Activated CD8-positive, alpha-beta memory T cell treated with anti-CD3 and anti-CD28 coated beads for 36 hours (primary cell): ENCODE measurements around the gene SDHC. TPM values are rescaled to one million over a fixed set of nuclear protein-coding genes. Genes with fewer than 3 reads are reported as not detected.
"Not testable (repeated sequence)": the region's sequence is repeated elsewhere in the genome, so short reads cannot be mapped to it uniquely, and the experiment has no call there.

Experiments used
- CTCF ChIA-PET: fragments of 350-600 bp; sonication (Branson Sonifier 250); formaldehyde crosslinking; loops from one replicate; lab custom pipeline; 2021; ENCODE audit warnings: antibody characterized with exemption; lab: Charles Lee
- POLR2A ChIA-PET: fragments of 350-600 bp; sonication (Branson Sonifier 250); formaldehyde crosslinking; loops from one replicate; lab custom pipeline; 2021; ENCODE audit warnings: antibody characterized with exemption; lab: Charles Lee
- total RNA-seq, 2 experiments: library from RNA; stranded (reverse); gene quantifications; one replicate each; pipeline ENCODE4 v1.2.3, GENCODE V29; 2021

SDHC gene
- total RNA-seq, 2 experiments from 2014 or later = 211 to 218 TPM

GRCh38 chr1:161364332-161364731, 50.2 kb downstream of the SDHC start:
- ChIA-PET POLR2A (no interaction called here), CTCF (no interaction called here)

GRCh38 chr1:161365207-161365606, 51.0 kb downstream of the SDHC start:
- POLR2A ChIA-PET = no interaction called here
- CTCF ChIA-PET = no interaction called here

- ChIA-PET CTCF (interaction anchor here (0.6 to 1.8 kb wide), 5 partner anchors 13 to 152 kb away, joined by 4 to 8 read pairs (median 4); partner anchors contain the start of gene TOMM40L), POLR2A (no interaction called here)
These were observed 53.7 kb downstream of the SDHC start, which contains the start of gene CFAP126 for GRCh38 chr1:161367684-161368400. Gene CFAP126 (minus strand): TSS chr1:161367876. CDS start chr1:161367868, 8 bp downstream.

GRCh38 chr1:161373442-161373841, 59.3 kb downstream of the SDHC start:
- CTCF ChIA-PET = interaction anchor here (1.7 kb wide), 1 partner anchor 82 kb away, joined by 7 read pairs; no protein-coding TSS in a partner anchor
- POLR2A ChIA-PET = interaction anchor here (1.0 kb wide), 1 partner anchor 172 kb away, joined by 3 read pairs; no protein-coding TSS in a partner anchor

- CTCF ChIA-PET = interaction anchor here (0.6 to 1.7 kb wide), 4 partner anchors 83 to 384 kb away, joined by 3 to 7 read pairs (median 4); no protein-coding TSS in a partner anchor
- POLR2A ChIA-PET = interaction anchor here (1.0 kb wide), 1 partner anchor 173 kb away, joined by 3 read pairs; no protein-coding TSS in a partner anchor
These were observed 60.2 kb downstream of the SDHC start for GRCh38 chr1:161374373-161374772.

- ChIA-PET CTCF (interaction anchor here (1.1 kb wide), 1 partner anchor 186 kb away, joined by 3 read pairs; no protein-coding TSS in a partner anchor), POLR2A (no interaction called here)
These were observed 63.8 kb downstream of the SDHC start for GRCh38 chr1:161378014-161378413.

- ChIA-PET CTCF (no interaction called here), POLR2A (no interaction called here)
These were observed 64.9 kb downstream of the SDHC start for GRCh38 chr1:161379071-161379470.

GRCh38 chr1:161381707-161382106, 67.5 kb downstream of the SDHC start:
- CTCF ChIA-PET = interaction anchor here (0.5 to 4.8 kb wide), 16 partner anchors 10 to 216 kb away, joined by 3 to 39 read pairs (median 4); partner anchors contain the start of genes APOA2, PCP4L1, PPOX and SDHC
- POLR2A ChIA-PET = no interaction called here

GRCh38 chr1:161382214-161383019, 68.2 kb downstream of the SDHC start:
- POLR2A ChIA-PET = interaction anchor here (0.6 to 1.2 kb wide), 3 partner anchors 40 to 197 kb away, joined by 3 to 5 read pairs (median 3); no protein-coding TSS in a partner anchor

GRCh38 chr1:161388639-161389038, 74.5 kb downstream of the SDHC start:
- CTCF ChIA-PET = interaction anchor here (0.9 to 2.0 kb wide), 3 partner anchors 8 to 173 kb away, joined by 3 to 10 read pairs (median 3); partner anchors contain the start of genes FCER1G and TOMM40L

More at GRCh38 chr1:161382214-161383019, 68.2 kb downstream of the SDHC start:
- CTCF ChIA-PET = interaction anchor here (0.6 to 4.8 kb wide), 20 partner anchors 11 to 217 kb away, joined by 3 to 39 read pairs (median 3); partner anchors contain the start of genes APOA2, PCP4L1, PPOX and SDHC

GRCh38 chr1:161389158-161389557, 75.0 kb downstream of the SDHC start:
- ChIA-PET CTCF (interaction anchor here (0.9 to 2.0 kb wide), 4 partner anchors 9 to 174 kb away, joined by 3 to 10 read pairs (median 3); partner anchors contain the start of genes FCER1G and TOMM40L), POLR2A (interaction anchor here (0.6 kb wide), 1 partner anchor 231 kb away, joined by 4 read pairs; no protein-coding TSS in a partner anchor)

More at GRCh38 chr1:161388639-161389038, 74.5 kb downstream of the SDHC start:
- POLR2A ChIA-PET = interaction anchor here (0.6 kb wide), 1 partner anchor 231 kb away, joined by 4 read pairs; no protein-coding TSS in a partner anchor

GRCh38 chr1:161389691-161390558, 75.7 kb downstream of the SDHC start:
- ChIA-PET POLR2A (no interaction called here), CTCF (interaction anchor here (0.8 to 2.0 kb wide), 5 partner anchors 10 to 175 kb away, joined by 3 to 10 read pairs (median 3); partner anchors contain the start of genes FCER1G and TOMM40L)

- CTCF ChIA-PET = no interaction called here
- POLR2A ChIA-PET = no interaction called here
These were observed 76.3 kb downstream of the SDHC start for GRCh38 chr1:161390559-161390858.

- POLR2A ChIA-PET = not testable (repeated sequence)
These were observed 77.0 kb downstream of the SDHC start for GRCh38 chr1:161391136-161391535.

GRCh38 chr1:161391611-161392010, 77.4 kb downstream of the SDHC start:
- POLR2A ChIA-PET = no interaction called here

More at GRCh38 chr1:161391136-161391535, 77.0 kb downstream of the SDHC start:
- CTCF ChIA-PET = not testable (repeated sequence)

GRCh38 chr1:161393151-161393550, 79.0 kb downstream of the SDHC start:
- CTCF ChIA-PET = no interaction called here
- POLR2A ChIA-PET = no interaction called here

More at GRCh38 chr1:161391611-161392010, 77.4 kb downstream of the SDHC start:
- CTCF ChIA-PET = no interaction called here

- CTCF ChIA-PET, POLR2A ChIA-PET: not testable (repeated sequence)
These were observed 82.9 kb downstream of the SDHC start for GRCh38 chr1:161397038-161397437.

- ChIA-PET CTCF (no interaction called here), POLR2A (no interaction called here)
These were observed 84.7 kb downstream of the SDHC start for GRCh38 chr1:161398900-161399256.
